K562 (cell line): Measurements from ENCODE around the gene MARS2. TPM values are rescaled to one million over a fixed set of nuclear protein-coding genes. Genes with fewer than 3 reads are reported as not detected.

Source experiments
- ATAC-seq: fragments of 200-7000 bp; cut with Tn5 transposase; 3 replicates; pipeline ENCODE4 v1.9.1; 2020; ENCODE audit warnings: moderate library complexity
- BruUV-seq: library from RNA; stranded (reverse); fragments of 400-500 nt; replicated peaks from 2 replicates; lab custom pipeline; 2021; lab: Mats Ljungman, UMichigan
- CTCF ChIA-PET: fragments of 300-600 bp; formaldehyde crosslinking; extraction: SDS; loops from one replicate; lab custom pipeline; 2021; ENCODE audit warnings: low intra/inter-chr PET ratio; lab: Yijun Ruan, JAX
- POLR2A ChIA-PET: fragments of 300-600, 350-650 bp; sonication (Branson Sonifier 250); formaldehyde crosslinking; extraction: SDS; loops from one replicate; lab custom pipeline; 2021; ENCODE audit warnings: antibody characterized with exemption, inconsistent platforms; lab: Yijun Ruan, JAX
- DNase-seq, 4 experiments: peaks; one replicate each; pipeline versions ENCODE4 v3.0.0 to v3.0.0-alpha.2; 2011 to 2018; ENCODE audit warnings: low spot score in 3 of 4, mixed read lengths in 3 of 4; ENCODE audit errors: extremely low read depth in 1 of 4
- FAIRE-seq: peaks from 2 replicates; lab custom pipeline; 2011; peaks lifted over from hg19 to GRCh38; lab: Jason Lieb, UNC
- H2AFZ ChIP-seq: 2 replicates; pipeline ENCODE4 v1.6.0; 2011; ENCODE audit warnings: low read depth, low read length, control low read depth, inconsistent platforms
- H3K27ac ChIP-seq: fragments of 200-600 bp; 3 replicates; pipeline ENCODE4 v1.8.0; 2011; ENCODE audit warnings: low read depth, mild to moderate bottlenecking, control low read depth, inconsistent platforms, low read length, moderate library complexity, mixed read lengths; ENCODE audit errors: extremely low read depth
- H3K27me3 ChIP-seq, 2 experiments: fragments of 300-600 bp in 1 of 2; 2 replicates in 1 of 2; 3 replicates in 1 of 2; pipeline versions ENCODE4 v1.6.0 to v1.8.0; 2011; ENCODE audit warnings: inconsistent platforms in 2 of 2, low read length in 2 of 2, mild to moderate bottlenecking in 1 of 2, mixed read lengths in 1 of 2, moderate library complexity in 1 of 2; ENCODE audit not compliant: control insufficient read depth in 2 of 2, insufficient read depth in 2 of 2
- H3K36me3 ChIP-seq: fragments of 300-600 bp; 3 replicates; pipeline ENCODE4 v1.8.0; 2011; ENCODE audit warnings: mild to moderate bottlenecking, low read length, inconsistent platforms; ENCODE audit not compliant: control insufficient read depth, insufficient read depth
- H3K4me1 ChIP-seq, 2 experiments: fragments of 200-600 bp in 1 of 2; replicated peaks in 1 of 2; 2 replicates in 1 of 2; 3 replicates in 1 of 2; pipeline versions ENCODE4 v1.5.1 to v1.8.0; 2011; ENCODE audit warnings: inconsistent platforms in 2 of 2, low read length in 2 of 2, mild to moderate bottlenecking in 1 of 2, mixed read lengths in 1 of 2, moderate library complexity in 1 of 2; ENCODE audit not compliant: control insufficient read depth in 2 of 2, insufficient read depth in 2 of 2
- H3K4me2 ChIP-seq: 2 replicates; pipeline ENCODE4 v1.6.1; 2011; ENCODE audit warnings: low read length, control low read depth, inconsistent platforms, mixed read lengths; ENCODE audit not compliant: insufficient read depth
- H3K4me3 ChIP-seq: fragments of 200-600 bp; sonication (generic), shearing (Covaris generic); 2 replicates; pipeline ENCODE4 v1.5.1; 2016; ENCODE audit warnings: control low read depth, inconsistent platforms
- H3K79me2 ChIP-seq: fragments of 200-600 bp; 3 replicates; pipeline ENCODE4 v1.8.0; 2011; ENCODE audit warnings: low read length, inconsistent platforms; ENCODE audit not compliant: control insufficient read depth, insufficient read depth
- H3K9ac ChIP-seq, 2 experiments: 2 replicates each; pipeline versions ENCODE4 v1.6.0 to v1.6.1; 2011; ENCODE audit warnings: low read depth in 2 of 2, low read length in 2 of 2, control low read depth in 1 of 2, inconsistent platforms in 1 of 2, mild to moderate bottlenecking in 1 of 2, mixed read lengths in 1 of 2; ENCODE audit not compliant: insufficient read depth in 1 of 2
- H3K9me1 ChIP-seq: one replicate; pipeline ENCODE4 v1.6.0; 2011; ENCODE audit warnings: inconsistent platforms, mild to moderate bottlenecking, low read length, moderate library complexity; ENCODE audit not compliant: control insufficient read depth, insufficient read depth
- H3K9me3 ChIP-seq: replicated peaks from 2 replicates; pipeline ENCODE4 v1.5.1; 2011; ENCODE audit warnings: low read depth, low read length, inconsistent platforms; ENCODE audit not compliant: control insufficient read depth, insufficient read depth
- H4K20me1 ChIP-seq: replicated peaks from 2 replicates; pipeline ENCODE4 v1.6.1; 2011; ENCODE audit warnings: low read length, inconsistent platforms, mixed read lengths; ENCODE audit not compliant: control insufficient read depth, insufficient read depth
- BRCA1 ChIP-seq, 2 experiments: fragments of 450-650 bp in 1 of 2; sonication (generic) in 1 of 2; formaldehyde crosslinking in 1 of 2; IDR thresholded peaks; 2 replicates each; pipeline versions ENCODE4 v1.5.0 to v1.6.1; 2017 to 2020; ENCODE audit warnings: mild to moderate bottlenecking in 1 of 2, missing genetic modification reagents in 1 of 2
- CEBPB ChIP-seq: fragments of 450-650 bp; IDR thresholded peaks from 2 replicates; pipeline ENCODE4 v1.6.1; 2016; ENCODE audit warnings: missing genetic modification characterization, missing compliant biosample characterization
- CEBPG ChIP-seq, 3 experiments: fragments of 200-800 bp in 1 of 3; sonication (Bioruptor generic) in 1 of 3; sonication (generic) in 1 of 3; formaldehyde crosslinking in 1 of 3; IDR thresholded peaks in 2 of 3; conservative IDR thresholded peaks in 1 of 3; 2 replicates each; pipeline versions ENCODE4 v1.6.1 to v1.8.0; 2016 to 2022; ENCODE audit warnings: missing compliant biosample characterization in 2 of 3, missing genetic modification characterization in 2 of 3, mild to moderate bottlenecking in 1 of 3, missing genetic modification reagents in 1 of 3
- JUNB ChIP-seq: fragments of 450-650 bp; formaldehyde crosslinking; conservative IDR thresholded peaks from 2 replicates; pipeline ENCODE4 v1.4.0; 2020; ENCODE audit warnings: mild to moderate bottlenecking
- U2AF2 ChIP-seq: fragments of 200-400 bp; formaldehyde crosslinking; optimal IDR thresholded peaks from 2 replicates; pipeline ENCODE3; 2017; ENCODE audit warnings: low read depth, mild to moderate bottlenecking, low read length
- ZKSCAN3 ChIP-seq: fragments of 250-450 bp; sonication (Bioruptor Pico); IDR thresholded peaks from 2 replicates; pipeline ENCODE4 v1.4.0; 2020
- WGBS: fragments of 100-300 bp; shearing (Covaris generic); methylation state at CpG from one replicate; pipeline ENCODE4 v1.1.6; 2016; ENCODE audit warnings: low coverage, mixed read lengths; ENCODE audit not compliant: insufficient coverage; ENCODE audit errors: missing lambda C conversion rate; 5-methylcytosine and 5-hydroxymethylcytosine counted together
- in situ Hi-C: fragments of 300-500 bp; cut with MboI; formaldehyde crosslinking; loops from 4 replicates; pipeline ENCODE4 v1.15.0; 2018; ENCODE audit warnings: inconsistent platforms, mixed read lengths
- intact Hi-C: fragments of 100-400 bp; cut with micrococcal nuclease; formaldehyde crosslinking; loops from 2 replicates; pipeline ENCODE4 v1.14.2; 2022
- polyA plus RNA-seq, 8 experiments: library from polyadenylated mRNA; depleted of rRNA in 4 of 8; stranded (reverse) in 5 of 8; unstranded in 3 of 8; fragments of >200 nt; fragmentation: Nextera tagmentation in 2 of 8; fragmentation: Illumina TruSeq in 1 of 8; extraction: Ambion mirVana in 2 of 8; extraction: Trizol in 1 of 8; gene quantifications; 2 replicates each; pipeline versions ENCODE4 v1.2.1 to v1.2.3, GENCODE V29; 2011 to 2014; ENCODE audit warnings: inconsistent platforms in 1 of 8, missing spikeins in 1 of 8
- total RNA-seq, 7 experiments: library from RNA; depleted of rRNA in 6 of 7; stranded (reverse); fragments of >200 nt in 6 of 7; fragmentation: Illumina TruSeq in 2 of 7; extraction: Trizol in 2 of 7; gene quantifications; 2 replicates each; pipeline versions ENCODE4 v1.2.1 to v1.2.3, GENCODE V29; 2011 to 2021; ENCODE audit warnings: low replicate concordance in 1 of 7
- TF ChIP-seq, protein P1 (sequence below): fragments of 450-650 bp; IDR thresholded peaks from 2 replicates; pipeline ENCODE4 v1.6.1; 2017; ENCODE audit warnings: antibody characterized with exemption, mild to moderate bottlenecking

MARS2 gene
- total and polyA plus RNA-seq, 9 of the 15 experiments (the other 6 are each of a cell fraction or from before 2014, with no cell fraction given): 4.0 to 17.6 (median 12.5) TPM

DNA sequence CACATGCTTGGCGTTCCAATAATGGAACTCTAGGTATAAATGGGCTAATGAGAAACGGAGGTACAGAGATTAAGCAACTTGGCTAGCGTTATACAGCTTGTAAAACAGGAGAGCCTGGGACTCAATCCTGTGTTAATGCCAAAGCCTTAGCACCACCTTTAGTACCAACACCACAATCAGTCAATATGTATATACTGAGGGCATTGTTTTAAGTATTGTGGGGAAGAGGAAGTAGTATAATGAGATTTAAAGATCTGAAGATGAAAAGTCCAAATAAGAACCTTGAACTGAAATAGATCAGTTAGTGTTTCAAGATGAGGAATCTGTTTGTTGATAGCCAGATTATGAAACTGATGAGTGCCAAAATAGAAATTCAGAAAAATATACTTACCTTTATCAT, 8.1 kb downstream of the MARS2 start (continued):
- TF ChIP-seq ZKSCAN3 (CRISPR knock-in tag): no peak

DNA sequence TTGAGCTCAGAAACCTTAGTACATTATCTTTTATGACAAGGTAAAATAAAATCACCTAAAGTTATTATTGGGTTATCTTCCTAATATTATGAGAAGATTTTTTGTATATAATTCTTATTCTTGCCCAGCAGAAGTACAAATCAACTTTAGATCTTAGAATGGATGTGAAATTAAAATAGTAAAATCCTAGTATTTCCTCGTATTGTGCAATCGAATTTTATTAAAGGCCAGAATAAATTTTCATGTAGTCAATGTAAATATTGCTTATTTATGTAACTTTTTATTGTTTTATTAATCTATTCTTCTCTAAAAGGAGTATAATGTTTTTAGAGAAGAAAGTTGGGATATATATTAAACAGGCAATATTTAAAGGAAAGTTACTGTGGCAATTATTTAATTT, 12.7 kb downstream of the MARS2 start:
- no peaks in the 10 kb centered on the region for H3K4me1 ChIP-seq
- no TSS peak for BruUV-seq
- no peaks in the 10 kb centered on the region for H3K79me2 ChIP-seq
- no peaks in the 10 kb centered on the region for H3K27me3 ChIP-seq
- H4K20me1 ChIP-seq: no peaks in the 10 kb centered on the region
- no peak overlapping the region for H3K4me3 ChIP-seq
- DNase-seq (no peak), FAIRE-seq (no peak), ATAC-seq (no peak)
- WGBS: 100% methylated on average over 2 of the region's 2 CpGs
- CTCF ChIA-PET: no interaction called here
- peaks cover 14% of the 10 kb centered on the region for H3K36me3 ChIP-seq
- H3K27ac ChIP-seq: no peak overlapping the region
- POLR2A ChIA-PET: interaction anchor here (0.5 kb wide), 1 partner anchor 509 kb away, joined by 3 read pairs; no protein-coding TSS in a partner anchor
- no peak overlapping the region for H3K9ac ChIP-seq
- TF ChIP-seq, protein P1, sequence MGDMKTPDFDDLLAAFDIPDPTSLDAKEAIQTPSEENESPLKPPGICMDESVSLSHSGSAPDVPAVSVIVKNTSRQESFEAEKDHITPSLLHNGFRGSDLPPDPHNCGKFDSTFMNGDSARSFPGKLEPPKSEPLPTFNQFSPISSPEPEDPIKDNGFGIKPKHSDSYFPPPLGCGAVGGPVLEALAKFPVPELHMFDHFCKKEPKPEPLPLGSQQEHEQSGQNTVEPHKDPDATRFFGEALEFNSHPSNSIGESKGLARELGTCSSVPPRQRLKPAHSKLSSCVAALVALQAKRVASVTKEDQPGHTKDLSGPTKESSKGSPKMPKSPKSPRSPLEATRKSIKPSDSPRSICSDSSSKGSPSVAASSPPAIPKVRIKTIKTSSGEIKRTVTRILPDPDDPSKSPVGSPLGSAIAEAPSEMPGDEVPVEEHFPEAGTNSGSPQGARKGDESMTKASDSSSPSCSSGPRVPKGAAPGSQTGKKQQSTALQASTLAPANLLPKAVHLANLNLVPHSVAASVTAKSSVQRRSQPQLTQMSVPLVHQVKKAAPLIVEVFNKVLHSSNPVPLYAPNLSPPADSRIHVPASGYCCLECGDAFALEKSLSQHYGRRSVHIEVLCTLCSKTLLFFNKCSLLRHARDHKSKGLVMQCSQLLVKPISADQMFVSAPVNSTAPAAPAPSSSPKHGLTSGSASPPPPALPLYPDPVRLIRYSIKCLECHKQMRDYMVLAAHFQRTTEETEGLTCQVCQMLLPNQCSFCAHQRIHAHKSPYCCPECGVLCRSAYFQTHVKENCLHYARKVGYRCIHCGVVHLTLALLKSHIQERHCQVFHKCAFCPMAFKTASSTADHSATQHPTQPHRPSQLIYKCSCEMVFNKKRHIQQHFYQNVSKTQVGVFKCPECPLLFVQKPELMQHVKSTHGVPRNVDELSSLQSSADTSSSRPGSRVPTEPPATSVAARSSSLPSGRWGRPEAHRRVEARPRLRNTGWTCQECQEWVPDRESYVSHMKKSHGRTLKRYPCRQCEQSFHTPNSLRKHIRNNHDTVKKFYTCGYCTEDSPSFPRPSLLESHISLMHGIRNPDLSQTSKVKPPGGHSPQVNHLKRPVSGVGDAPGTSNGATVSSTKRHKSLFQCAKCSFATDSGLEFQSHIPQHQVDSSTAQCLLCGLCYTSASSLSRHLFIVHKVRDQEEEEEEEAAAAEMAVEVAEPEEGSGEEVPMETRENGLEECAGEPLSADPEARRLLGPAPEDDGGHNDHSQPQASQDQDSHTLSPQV: no peak
- TF ChIP-seq CEBPG (CRISPR knock-in tag; IDR thresholded peaks at IDR 0.05) (no peak), CEBPG (tag; conservative IDR thresholded peaks at IDR 0.05 in 1 of 2, IDR thresholded peaks at IDR 0.05 in 1 of 2) (peak in 1 of 2 experiments; percentile 84; a peak in 3 of 4 replicates), BRCA1 (IDR thresholded peaks at IDR 0.05) (no peak), BRCA1 (CRISPR knock-in tag; IDR thresholded peaks at IDR 0.05) (no peak), CEBPB (tag) (peak; percentile 63), U2AF2 (no peak), JUNB (CRISPR knock-in tag) (no peak)
- no peak overlapping the region for H2AFZ ChIP-seq
- H3K4me2 ChIP-seq: no peak overlapping the region
- no peaks in the 10 kb centered on the region for H3K9me1 ChIP-seq
- intact Hi-C loops: no loop called here
- in situ Hi-C loops: no loop called here
- no peaks in the 10 kb centered on the region for H3K9me3 ChIP-seq
